ENCODE data around the gene GFI1B.
"Not testable (repeated sequence)": the region's sequence is repeated elsewhere in the genome, so short reads cannot be mapped to it uniquely, and the experiment has no call there.

The GFI1B gene

DNA sequence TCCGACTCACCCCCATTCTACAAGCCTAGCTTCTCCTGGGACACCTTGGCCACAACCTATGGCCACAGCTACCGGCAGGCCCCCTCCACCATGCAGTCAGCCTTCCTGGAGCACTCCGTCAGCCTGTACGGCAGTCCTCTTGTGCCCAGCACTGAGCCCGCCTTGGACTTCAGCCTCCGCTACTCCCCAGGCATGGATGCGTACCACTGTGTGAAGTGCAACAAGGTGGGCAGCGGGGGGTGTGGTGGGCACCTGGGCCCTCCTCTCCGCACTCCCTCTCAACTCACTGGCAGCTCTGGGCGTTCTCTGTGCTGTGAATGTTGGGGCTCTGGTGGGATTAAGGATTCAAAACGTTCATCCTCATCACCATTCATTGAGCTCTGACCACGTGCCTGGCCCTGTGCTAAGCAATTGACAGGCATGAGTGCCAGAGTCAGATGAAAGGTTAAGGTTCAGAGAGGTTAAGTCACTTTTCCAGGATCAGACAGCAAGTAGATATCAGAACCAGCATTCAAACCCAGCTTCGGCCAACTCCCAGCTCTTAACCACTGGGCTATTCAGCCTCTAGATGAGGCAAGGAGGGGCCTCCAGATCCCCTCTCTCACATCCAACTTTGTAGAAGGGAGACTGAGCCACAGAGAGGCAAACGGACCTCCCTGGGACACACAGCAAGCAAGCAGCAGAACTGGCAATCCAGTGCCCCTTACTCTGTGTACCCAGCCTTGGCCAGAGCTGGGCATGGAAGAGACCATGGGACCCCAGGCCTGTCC is 9.9 kb downstream of the GFI1B start:
- ChIA-PET CTCF (interaction anchor here (1.0 to 2.3 kb wide), 2 partner anchors 10 to 33 kb away, joined by 3 to 8 read pairs; partner anchors contain the start of gene GFI1B), POLR2A (ENCODE audit: low non-redundant PET) (no interaction called here)
- H3K27ac ChIP-seq = no peak overlapping the region
- no peak for DNase-seq (ENCODE audit: low spot score)
- TF ChIP-seq, protein P1, sequence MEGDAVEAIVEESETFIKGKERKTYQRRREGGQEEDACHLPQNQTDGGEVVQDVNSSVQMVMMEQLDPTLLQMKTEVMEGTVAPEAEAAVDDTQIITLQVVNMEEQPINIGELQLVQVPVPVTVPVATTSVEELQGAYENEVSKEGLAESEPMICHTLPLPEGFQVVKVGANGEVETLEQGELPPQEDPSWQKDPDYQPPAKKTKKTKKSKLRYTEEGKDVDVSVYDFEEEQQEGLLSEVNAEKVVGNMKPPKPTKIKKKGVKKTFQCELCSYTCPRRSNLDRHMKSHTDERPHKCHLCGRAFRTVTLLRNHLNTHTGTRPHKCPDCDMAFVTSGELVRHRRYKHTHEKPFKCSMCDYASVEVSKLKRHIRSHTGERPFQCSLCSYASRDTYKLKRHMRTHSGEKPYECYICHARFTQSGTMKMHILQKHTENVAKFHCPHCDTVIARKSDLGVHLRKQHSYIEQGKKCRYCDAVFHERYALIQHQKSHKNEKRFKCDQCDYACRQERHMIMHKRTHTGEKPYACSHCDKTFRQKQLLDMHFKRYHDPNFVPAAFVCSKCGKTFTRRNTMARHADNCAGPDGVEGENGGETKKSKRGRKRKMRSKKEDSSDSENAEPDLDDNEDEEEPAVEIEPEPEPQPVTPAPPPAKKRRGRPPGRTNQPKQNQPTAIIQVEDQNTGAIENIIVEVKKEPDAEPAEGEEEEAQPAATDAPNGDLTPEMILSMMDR (conservative IDR thresholded peaks at IDR 0.05; ENCODE audit: low read depth) = no peak

DNA sequence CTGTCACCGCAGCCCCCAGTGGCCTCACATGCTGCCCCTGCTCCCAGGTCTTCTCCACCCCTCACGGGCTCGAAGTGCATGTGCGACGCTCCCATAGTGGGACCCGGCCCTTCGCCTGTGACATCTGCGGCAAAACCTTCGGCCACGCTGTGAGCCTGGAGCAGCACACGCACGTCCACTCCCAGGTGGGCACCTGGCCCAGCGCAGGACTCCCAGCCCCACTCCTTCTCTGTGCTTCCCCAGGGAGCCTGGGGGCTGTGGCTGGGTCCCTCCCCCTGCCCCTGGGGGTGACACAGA is 10.5 kb downstream of the GFI1B start:
- no peak for DNase-seq (ENCODE audit: low spot score)
- ChIA-PET POLR2A (ENCODE audit: low non-redundant PET) (no interaction called here), CTCF (interaction anchor here (2.3 kb wide), 1 partner anchor 11 kb away, joined by 8 read pairs; the partner anchor contains the start of gene GFI1B)
- TF ChIP-seq, protein P1 (conservative IDR thresholded peaks at IDR 0.05; ENCODE audit: low read depth) = no peak
- no peak overlapping the region for H3K27ac ChIP-seq

DNA sequence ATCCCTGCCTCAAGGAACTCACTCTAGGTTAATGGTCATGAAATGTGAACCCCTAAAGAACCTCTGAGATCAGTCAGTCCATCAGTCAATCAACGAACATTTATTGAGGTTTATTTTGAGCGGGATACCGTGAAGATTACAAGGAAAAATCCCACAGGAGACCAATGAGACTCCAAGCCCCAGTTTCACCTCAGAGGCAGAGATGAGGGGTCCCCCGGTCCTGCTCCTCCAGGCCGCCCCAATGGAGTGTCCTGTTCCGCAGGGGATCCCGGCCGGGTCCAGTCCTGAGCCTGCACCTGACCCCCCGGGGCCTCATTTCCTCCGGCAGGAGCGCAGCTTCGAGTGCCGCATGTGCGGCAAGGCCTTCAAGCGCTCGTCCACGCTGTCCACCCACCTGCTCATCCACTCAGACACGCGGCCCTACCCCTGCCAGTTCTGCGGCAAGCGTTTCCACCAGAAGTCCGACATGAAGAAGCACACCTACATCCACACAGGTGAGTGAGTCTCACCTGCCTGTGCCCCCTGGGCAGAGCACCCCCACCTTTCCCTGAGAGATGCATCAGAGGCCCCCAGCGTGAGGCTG is 11.0 kb downstream of the GFI1B start:
- ChIA-PET CTCF (no interaction called here), POLR2A (ENCODE audit: low non-redundant PET) (no interaction called here)
- DNase-seq (ENCODE audit: low spot score) = no peak
- TF ChIP-seq, protein P1 (conservative IDR thresholded peaks at IDR 0.05; ENCODE audit: low read depth) = no peak
- H3K27ac ChIP-seq = no peak overlapping the region

DNA sequence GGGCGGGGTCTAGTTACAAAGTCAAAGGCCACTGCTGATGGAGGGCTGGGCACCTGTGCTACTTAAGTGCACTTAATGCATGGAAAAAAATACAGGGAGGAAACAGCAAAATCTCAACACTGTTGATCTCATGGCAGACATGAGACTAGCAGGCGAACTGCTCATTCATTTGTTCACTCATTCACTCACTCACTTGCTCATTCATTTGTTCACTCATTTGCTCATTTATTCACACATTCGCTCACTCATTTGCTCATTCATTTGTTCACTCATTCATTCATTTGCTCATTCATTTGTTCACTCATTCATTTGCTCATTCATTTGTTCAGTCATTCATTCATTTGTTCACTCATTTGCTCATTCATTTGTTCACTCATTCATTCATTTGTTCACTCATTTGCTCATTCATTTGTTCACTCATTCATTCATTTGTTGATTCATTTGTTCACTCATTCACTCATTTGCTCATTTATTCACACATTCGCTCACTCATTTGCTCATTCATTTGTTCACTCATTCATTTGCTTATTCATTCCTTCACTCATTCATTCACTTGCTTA is 11.6 kb downstream of the GFI1B start:
- DNase-seq (ENCODE audit: low spot score); H3K27ac ChIP-seq; POLR2A ChIA-PET (ENCODE audit: low non-redundant PET): not testable (repeated sequence)
- CTCF ChIA-PET = interaction anchor here (0.6 kb wide), 1 partner anchor 32 kb away, joined by 3 read pairs; no protein-coding TSS in a partner anchor

DNA sequence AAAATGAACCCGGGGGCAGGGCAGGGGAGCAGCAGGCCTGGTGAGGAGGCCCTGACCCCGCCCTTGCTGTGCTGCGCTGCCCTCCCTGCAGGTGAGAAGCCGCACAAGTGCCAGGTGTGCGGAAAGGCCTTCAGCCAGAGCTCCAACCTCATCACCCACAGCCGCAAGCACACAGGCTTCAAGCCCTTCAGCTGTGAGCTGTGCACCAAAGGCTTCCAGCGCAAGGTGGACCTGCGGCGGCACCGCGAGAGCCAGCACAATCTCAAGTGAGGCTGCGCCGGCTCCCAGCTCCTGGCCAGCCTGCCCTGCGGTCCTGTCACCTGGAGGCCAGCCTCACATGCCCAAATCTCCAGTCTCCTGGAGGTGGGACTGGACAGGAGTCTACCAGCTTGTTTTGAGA is 12.3 kb downstream of the GFI1B start:
- TF ChIP-seq, protein P1 (conservative IDR thresholded peaks at IDR 0.05; ENCODE audit: low read depth) = no peak
- no peak for DNase-seq (ENCODE audit: low spot score)
- H3K27ac ChIP-seq = no peak overlapping the region
- CTCF ChIA-PET = interaction anchor here (0.6 kb wide), 1 partner anchor 31 kb away, joined by 3 read pairs; no protein-coding TSS in a partner anchor
- POLR2A ChIA-PET (ENCODE audit: low non-redundant PET) = no interaction called here

DNA sequence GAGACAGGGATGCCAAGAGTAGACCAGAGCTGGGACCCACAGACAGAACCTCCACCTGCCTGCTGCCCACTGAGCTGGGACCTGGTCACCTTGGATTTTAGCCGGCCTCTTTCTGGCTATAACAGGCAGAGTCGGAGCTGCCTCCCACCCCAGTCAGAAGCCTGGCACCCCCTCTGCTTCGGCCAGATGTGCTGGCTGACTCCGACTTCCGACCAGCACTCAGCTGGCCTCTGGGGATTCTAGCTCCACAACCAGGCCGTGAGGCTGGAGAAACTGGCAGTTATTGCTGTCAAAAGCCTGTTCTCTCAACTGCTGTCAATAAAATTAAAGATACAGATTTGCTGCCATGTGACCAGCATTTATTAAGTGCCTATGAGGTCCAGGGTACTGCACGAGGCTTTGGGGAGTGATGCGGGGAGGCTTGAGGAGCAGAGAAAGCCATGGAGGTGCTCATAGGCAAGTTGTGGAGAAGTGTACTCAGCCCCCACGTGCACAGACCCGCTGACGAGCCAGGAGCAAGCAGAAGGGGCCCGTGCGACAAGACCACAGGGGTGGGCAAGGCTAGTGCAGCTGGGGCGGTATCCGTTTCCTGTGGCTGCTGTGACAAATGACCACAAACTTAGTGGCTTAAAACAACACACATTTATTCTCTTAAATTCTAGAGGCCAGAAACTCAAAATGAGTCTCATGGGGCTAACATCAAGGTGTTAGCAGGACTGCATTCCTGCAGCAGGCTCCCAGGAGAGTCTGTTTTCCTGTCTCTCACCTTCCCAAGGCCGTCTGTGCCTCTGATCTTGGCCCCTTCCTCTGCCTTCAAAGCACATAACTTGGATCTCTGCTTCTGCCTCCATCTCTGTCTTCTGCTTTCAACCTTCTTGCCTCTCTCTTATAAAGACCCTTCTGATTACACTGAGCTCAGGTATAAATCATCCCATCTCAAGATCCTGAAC is 13.1 kb downstream of the GFI1B start:
- ChIA-PET CTCF (interaction anchor here (0.6 kb wide), 1 partner anchor 163 kb away, joined by 3 read pairs; no protein-coding TSS in a partner anchor), POLR2A (ENCODE audit: low non-redundant PET) (no interaction called here)
- TF ChIP-seq, protein P1 (conservative IDR thresholded peaks at IDR 0.05; ENCODE audit: low read depth) = no peak

More for the DNA sequence above, 13.1 kb downstream of the GFI1B start:
- no peak for DNase-seq (ENCODE audit: low spot score)
- H3K27ac ChIP-seq = no peak overlapping the region

Data from RWPE1 (cell line).